Fibroblast of skin of left biceps (primary cell): ENCODE measurements around the gene C10orf53.
"Not testable (repeated sequence)": the region's sequence is repeated elsewhere in the genome, so short reads cannot be mapped to it uniquely, and the experiment has no call there.

Source experiments
- DNase-seq, 2 experiments: peaks; one replicate each; pipeline ENCODE4 v3.0.0-alpha.2; 2013; ENCODE audit warnings: low read depth in 2 of 2

The C10orf53 gene

GRCh38 chr10:49688261-49688846 lies 8.9 kb downstream of the C10orf53 start:
- no peak for DNase-seq

- DNase-seq, result no peak
These were observed 9.5 kb downstream of the C10orf53 start for GRCh38 chr10:49688920-49689319.

- no peak for DNase-seq
These were observed 10.5 kb downstream of the C10orf53 start for GRCh38 chr10:49689882-49690510.

- no peak for DNase-seq
These were observed 11.4 kb downstream of the C10orf53 start for GRCh38 chr10:49690698-49691356.

- no peak for DNase-seq
These were observed 12.1 kb downstream of the C10orf53 start for GRCh38 chr10:49691588-49691987.

GRCh38 chr10:49694466-49694865 lies 15.0 kb downstream of the C10orf53 start:
- DNase-seq, result no peak

GRCh38 chr10:49696311-49696710 lies 16.9 kb downstream of the C10orf53 start:
- DNase-seq, result no peak

- DNase-seq, result no peak
These were observed 19.2 kb downstream of the C10orf53 start for GRCh38 chr10:49698679-49699078.

GRCh38 chr10:49700211-49700610 lies 20.8 kb downstream of the C10orf53 start:
- no peak for DNase-seq

GRCh38 chr10:49700997-49701396 lies 21.5 kb downstream of the C10orf53 start:
- DNase-seq, result no peak

GRCh38 chr10:49707585-49707984 lies 28.1 kb downstream of the C10orf53 start:
- no peak for DNase-seq

GRCh38 chr10:49709934-49710333 lies 30.5 kb downstream of the C10orf53 start:
- DNase-seq, result no peak

- DNase-seq, result no peak
These were observed 31.5 kb downstream of the C10orf53 start for GRCh38 chr10:49710966-49711365.

GRCh38 chr10:49711481-49711880 lies 32.0 kb downstream of the C10orf53 start:
- no peak for DNase-seq

GRCh38 chr10:49713266-49713665 lies 33.8 kb downstream of the C10orf53 start:
- DNase-seq, result no peak

- not testable (repeated sequence) for DNase-seq
These were observed 35.7 kb downstream of the C10orf53 start for GRCh38 chr10:49715157-49715556.

- DNase-seq, result no peak
These were observed 47.1 kb downstream of the C10orf53 start for GRCh38 chr10:49726593-49726992.

GRCh38 chr10:49733866-49734265 lies 54.4 kb downstream of the C10orf53 start:
- no peak for DNase-seq

- DNase-seq, result no peak
These were observed 55.2 kb downstream of the C10orf53 start for GRCh38 chr10:49734676-49735075.

- DNase-seq, result no peak
These were observed 55.7 kb downstream of the C10orf53 start for GRCh38 chr10:49735161-49735560.

- no peak for DNase-seq
These were observed 56.6 kb downstream of the C10orf53 start for GRCh38 chr10:49735848-49736563.

- DNase-seq, result no peak
These were observed 57.2 kb downstream of the C10orf53 start for GRCh38 chr10:49736564-49737113.
